Measurements from ENCODE around the gene TRMT2A.

Gene TRMT2A

GRCh38 chr22:20145206-20145831 lies 28.3 kb upstream of the TRMT2A start:
- TF ChIP-seq EGR1 (IDR thresholded peaks at IDR 0.05) (no peak), EP300 (IDR thresholded peaks at IDR 0.05; ENCODE audit: borderline replicate concordance) (no peak), USF1 (IDR thresholded peaks at IDR 0.05) (no peak), CEBPB (IDR thresholded peaks at IDR 0.05) (no peak), TCF12 (IDR thresholded peaks at IDR 0.05; ENCODE audit: low read depth) (no peak), TAF1 (IDR thresholded peaks at IDR 0.05; ENCODE audit: low read depth) (no peak), CREB1 (IDR thresholded peaks at IDR 0.05; ENCODE audit: low read depth) (no peak), NFIC (IDR thresholded peaks at IDR 0.05) (no peak), ZBTB7A (IDR thresholded peaks at IDR 0.05; ENCODE audit: low read depth) (no peak), RAD21 (IDR thresholded peaks at IDR 0.05; ENCODE audit: low read depth) (no peak), YY1 (IDR thresholded peaks at IDR 0.05; ENCODE audit: low read depth) (no peak), FOXM1 (IDR thresholded peaks at IDR 0.05; ENCODE audit: borderline replicate concordance, low read depth) (no peak), REST (IDR thresholded peaks at IDR 0.05; ENCODE audit: low read depth) (no peak), MAX (IDR thresholded peaks at IDR 0.05) (no peak), TEAD4 (IDR thresholded peaks at IDR 0.05) (no peak)

- TF ChIP-seq CREB1 (IDR thresholded peaks at IDR 0.05; ENCODE audit: low read depth): no peak
- TF ChIP-seq EGR1 (IDR thresholded peaks at IDR 0.05): no peak
- no peak for TF ChIP-seq TAF1 (IDR thresholded peaks at IDR 0.05; ENCODE audit: low read depth)
- no peak for TF ChIP-seq EP300 (IDR thresholded peaks at IDR 0.05; ENCODE audit: borderline replicate concordance)
- TF ChIP-seq MAX (IDR thresholded peaks at IDR 0.05): no peak
- no peak for TF ChIP-seq TEAD4 (IDR thresholded peaks at IDR 0.05)
- no peak for TF ChIP-seq FOXM1 (IDR thresholded peaks at IDR 0.05; ENCODE audit: borderline replicate concordance, low read depth)
- no peak for TF ChIP-seq RAD21 (IDR thresholded peaks at IDR 0.05; ENCODE audit: low read depth)
- no peak for TF ChIP-seq CEBPB (IDR thresholded peaks at IDR 0.05)
- no peak for TF ChIP-seq ZBTB7A (IDR thresholded peaks at IDR 0.05; ENCODE audit: low read depth)
- TF ChIP-seq REST (IDR thresholded peaks at IDR 0.05; ENCODE audit: low read depth): no peak
- TF ChIP-seq YY1 (IDR thresholded peaks at IDR 0.05; ENCODE audit: low read depth): no peak
- TF ChIP-seq TCF12 (IDR thresholded peaks at IDR 0.05; ENCODE audit: low read depth): no peak
- no peak for TF ChIP-seq NFIC (IDR thresholded peaks at IDR 0.05)
- no peak for TF ChIP-seq USF1 (IDR thresholded peaks at IDR 0.05)
Observed at GRCh38 chr22:20143883-20144665, 27.0 kb upstream of the TRMT2A start.

- TF ChIP-seq ZBTB7A (IDR thresholded peaks at IDR 0.05; ENCODE audit: low read depth) (no peak), EP300 (IDR thresholded peaks at IDR 0.05; ENCODE audit: borderline replicate concordance) (no peak)
Observed at GRCh38 chr22:20142711-20143621, 25.9 kb upstream of the TRMT2A start.

GRCh38 chr22:20141186-20142077 lies 24.4 kb upstream of the TRMT2A start:
- TF ChIP-seq EP300 (IDR thresholded peaks at IDR 0.05; ENCODE audit: borderline replicate concordance): no peak
- TF ChIP-seq TEAD4 (IDR thresholded peaks at IDR 0.05): peak; percentile 40; the same call in 1 of the 2 replicates
- TF ChIP-seq EGR1 (IDR thresholded peaks at IDR 0.05): no peak
- no peak for TF ChIP-seq REST (IDR thresholded peaks at IDR 0.05; ENCODE audit: low read depth)
- TF ChIP-seq NFIC (IDR thresholded peaks at IDR 0.05): no peak

Measured in Ishikawa (cell line).